Esophagus squamous epithelium (tissue), 4 donors: ENCODE measurements around the gene ASCL2.

ENCODE experiments used
- CTCF ChIP-seq, 6 experiments: fragments of 450-650 bp in 4 of 6; fragments of 200-600 bp in 2 of 6; sonication (generic) in 2 of 6; IDR thresholded peaks; one replicate each; pipeline ENCODE4 v1.5.1; 2016 to 2019; ENCODE audit warnings: antibody characterized with exemption in 6 of 6, mild to moderate bottlenecking in 4 of 6, moderate library complexity in 4 of 6
- POLR2A ChIP-seq, 4 donors: fragments of 450-650 bp; IDR thresholded peaks; one replicate each; pipeline ENCODE4 v1.6.1; 2017; ENCODE audit warnings: antibody characterized with exemption in 4 of 4, mild to moderate bottlenecking in 4 of 4, moderate library complexity in 3 of 4

- TF ChIP-seq CTCF (IDR thresholded peaks at IDR 0.05) (no peak), POLR2A (IDR thresholded peaks at IDR 0.05) (no peak)
Observed at GRCh38 chr11:2317354-2318050, 47.1 kb upstream of the ASCL2 start.
